Upper lobe of right lung (tissue), 1 donor: ENCODE data around the gene ALB. TPM values are rescaled to one million over a fixed set of nuclear protein-coding genes. Genes with fewer than 3 reads are reported as not detected.

Source experiments
- ATAC-seq: fragments of 200-7000 bp; cut with Tn5 transposase; one replicate; pipeline ENCODE4 v1.9.1; 2020; ENCODE audit warnings: mild to moderate bottlenecking, moderate library complexity
- DNase-seq: peaks from one replicate; pipeline ENCODE4 v3.0.0-alpha.2; 2020
- H3K27ac ChIP-seq: fragments of 200-600 bp; one replicate; pipeline ENCODE4 v1.8.0; 2022
- H3K27me3 ChIP-seq: fragments of 200-600 bp; one replicate; pipeline ENCODE4 v1.8.0; 2022; ENCODE audit warnings: mild to moderate bottlenecking
- H3K36me3 ChIP-seq: fragments of 200-600 bp; one replicate; pipeline ENCODE4 v1.8.0; 2022
- H3K4me1 ChIP-seq: fragments of 200-600 bp; one replicate; pipeline ENCODE4 v1.8.0; 2022
- H3K4me3 ChIP-seq: fragments of 200-600 bp; one replicate; pipeline ENCODE4 v1.8.0; 2022; ENCODE audit warnings: mild to moderate bottlenecking
- H3K9me3 ChIP-seq: fragments of 200-600 bp; one replicate; pipeline ENCODE4 v1.8.0; 2022
- CTCF ChIP-seq: fragments of 200-600 bp; IDR thresholded peaks from one replicate; pipeline ENCODE4 v1.8.0; 2022; ENCODE audit warnings: antibody characterized with exemption
- intact Hi-C: fragments of 100-400 bp; cut with DNase I; formaldehyde crosslinking; loops from one replicate; pipeline ENCODE4 v1.11.0; 2022
- total RNA-seq: library from RNA; stranded (reverse); fragmentation: NEBNext Ultra II Directional; extraction: Animal tissue kit (Norgen Biotek cat#: 25700); gene quantifications from one replicate; pipeline ENCODE4 v1.2.1, GENCODE V29; 2021
- donor health status: DM: no; HTN: yes; CAD: no; lungs with severe emphysema.

The ALB gene
- total RNA-seq, 1 donor from 2014 or later = 2.9 TPM

GRCh38 chr4:73438048-73438447, 34.0 kb downstream of the ALB start:
- DNase-seq (no peak), ATAC-seq (no peak)
- Histone ChIP-seq H3K9me3 (no peaks in the 10 kb centered on the region), H3K4me1 (no peaks in the 10 kb centered on the region), H3K27me3 (no peaks in the 10 kb centered on the region), H3K4me3 (no peak overlapping the region), H3K36me3 (no peaks in the 10 kb centered on the region), H3K27ac (no peak overlapping the region)
- intact Hi-C loops = no loop called here
- no peak for TF ChIP-seq CTCF

GRCh38 chr4:73438582-73439215, 34.6 kb downstream of the ALB start:
- no peaks in the 10 kb centered on the region for H3K27me3 ChIP-seq
- no peak for TF ChIP-seq CTCF
- no peak for DNase-seq
- intact Hi-C loops = no loop called here
- H3K36me3 ChIP-seq = no peaks in the 10 kb centered on the region
- H3K4me3 ChIP-seq = no peak overlapping the region
- no peaks in the 10 kb centered on the region for H3K4me1 ChIP-seq
- H3K9me3 ChIP-seq = no peaks in the 10 kb centered on the region
- ATAC-seq = no peak
- no peak overlapping the region for H3K27ac ChIP-seq

GRCh38 chr4:73439445-73439844, 35.4 kb downstream of the ALB start:
- TF ChIP-seq CTCF = no peak
- H3K4me3 ChIP-seq = no peak overlapping the region
- no peaks in the 10 kb centered on the region for H3K27me3 ChIP-seq
- no peak overlapping the region for H3K27ac ChIP-seq
- ATAC-seq = no peak
- intact Hi-C loops = no loop called here
- DNase-seq = no peak
- no peaks in the 10 kb centered on the region for H3K4me1 ChIP-seq
- no peaks in the 10 kb centered on the region for H3K36me3 ChIP-seq
- H3K9me3 ChIP-seq = no peaks in the 10 kb centered on the region

GRCh38 chr4:73439991-73440390, 35.9 kb downstream of the ALB start:
- Histone ChIP-seq H3K4me1 (no peaks in the 10 kb centered on the region), H3K4me3 (no peak overlapping the region), H3K27ac (no peak overlapping the region), H3K36me3 (no peaks in the 10 kb centered on the region), H3K27me3 (no peaks in the 10 kb centered on the region), H3K9me3 (no peaks in the 10 kb centered on the region)
- ATAC-seq (no peak), DNase-seq (no peak)
- intact Hi-C loops = no loop called here
- TF ChIP-seq CTCF = no peak

- DNase-seq (no peak), ATAC-seq (no peak)
- Histone ChIP-seq H3K4me3 (no peak overlapping the region), H3K9me3 (no peaks in the 10 kb centered on the region), H3K27ac (no peak overlapping the region), H3K36me3 (no peaks in the 10 kb centered on the region), H3K27me3 (peaks cover 5% of the 10 kb centered on the region), H3K4me1 (no peaks in the 10 kb centered on the region)
- no peak for TF ChIP-seq CTCF
- intact Hi-C loops = no loop called here
Measured at GRCh38 chr4:73440653-73441052, 36.6 kb downstream of the ALB start.

GRCh38 chr4:73442275-73442674, 38.2 kb downstream of the ALB start:
- Histone ChIP-seq H3K27me3 (peaks cover 5% of the 10 kb centered on the region), H3K9me3 (no peaks in the 10 kb centered on the region), H3K36me3 (no peaks in the 10 kb centered on the region), H3K27ac (no peak overlapping the region), H3K4me3 (no peak overlapping the region), H3K4me1 (no peaks in the 10 kb centered on the region)
- DNase-seq (no peak), ATAC-seq (no peak)
- intact Hi-C loops = no loop called here
- TF ChIP-seq CTCF = no peak
